ENCODE data around the gene MAPK8IP3.

DNA sequence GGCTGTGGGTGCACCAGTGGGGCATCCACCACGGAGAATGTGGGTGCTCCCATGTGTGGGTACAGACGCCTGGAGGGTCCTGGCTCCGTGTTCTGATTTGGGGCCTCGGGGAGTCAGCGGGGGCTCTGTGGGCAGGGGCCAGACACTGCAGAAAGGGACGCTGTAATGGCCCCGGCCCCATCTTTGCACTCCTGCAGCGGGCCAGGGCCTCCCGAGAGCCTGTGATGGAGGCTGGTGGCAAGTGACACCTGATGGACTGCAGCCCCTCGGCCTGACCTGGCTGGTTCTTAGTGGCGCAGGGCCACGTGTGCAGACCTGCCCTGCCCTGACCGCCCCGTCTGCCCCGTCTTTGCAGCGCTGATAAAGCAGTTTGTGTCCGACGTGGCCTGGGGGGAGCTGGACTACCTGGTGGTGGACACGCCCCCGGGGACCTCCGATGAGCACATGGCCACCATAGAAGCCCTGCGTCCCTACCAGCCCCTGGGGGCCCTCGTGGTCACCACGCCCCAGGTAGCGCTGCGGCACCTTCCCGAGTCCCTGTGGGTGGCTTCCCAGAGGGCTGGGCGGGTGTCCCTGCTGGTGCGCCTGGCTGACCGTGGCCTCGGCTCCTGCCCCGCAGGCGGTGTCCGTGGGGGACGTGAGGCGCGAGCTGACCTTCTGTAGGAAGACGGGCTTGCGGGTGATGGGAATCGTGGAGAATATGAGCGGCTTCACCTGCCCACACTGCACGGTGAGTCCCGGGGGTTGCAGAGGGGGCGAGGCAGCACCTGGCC, 81.5 kb downstream of the MAPK8IP3 start:
- no peak for TF ChIP-seq POLR2AphosphoS5 (IDR thresholded peaks at IDR 0.05; ENCODE audit: low read depth)
- no peak for TF ChIP-seq GABPA (IDR thresholded peaks at IDR 0.05; ENCODE audit: low read depth)
- TF ChIP-seq, protein P1, sequence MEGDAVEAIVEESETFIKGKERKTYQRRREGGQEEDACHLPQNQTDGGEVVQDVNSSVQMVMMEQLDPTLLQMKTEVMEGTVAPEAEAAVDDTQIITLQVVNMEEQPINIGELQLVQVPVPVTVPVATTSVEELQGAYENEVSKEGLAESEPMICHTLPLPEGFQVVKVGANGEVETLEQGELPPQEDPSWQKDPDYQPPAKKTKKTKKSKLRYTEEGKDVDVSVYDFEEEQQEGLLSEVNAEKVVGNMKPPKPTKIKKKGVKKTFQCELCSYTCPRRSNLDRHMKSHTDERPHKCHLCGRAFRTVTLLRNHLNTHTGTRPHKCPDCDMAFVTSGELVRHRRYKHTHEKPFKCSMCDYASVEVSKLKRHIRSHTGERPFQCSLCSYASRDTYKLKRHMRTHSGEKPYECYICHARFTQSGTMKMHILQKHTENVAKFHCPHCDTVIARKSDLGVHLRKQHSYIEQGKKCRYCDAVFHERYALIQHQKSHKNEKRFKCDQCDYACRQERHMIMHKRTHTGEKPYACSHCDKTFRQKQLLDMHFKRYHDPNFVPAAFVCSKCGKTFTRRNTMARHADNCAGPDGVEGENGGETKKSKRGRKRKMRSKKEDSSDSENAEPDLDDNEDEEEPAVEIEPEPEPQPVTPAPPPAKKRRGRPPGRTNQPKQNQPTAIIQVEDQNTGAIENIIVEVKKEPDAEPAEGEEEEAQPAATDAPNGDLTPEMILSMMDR (IDR thresholded peaks at IDR 0.05; ENCODE audit: insufficient read depth, low read length), result no peak
- TF ChIP-seq, protein P2, sequence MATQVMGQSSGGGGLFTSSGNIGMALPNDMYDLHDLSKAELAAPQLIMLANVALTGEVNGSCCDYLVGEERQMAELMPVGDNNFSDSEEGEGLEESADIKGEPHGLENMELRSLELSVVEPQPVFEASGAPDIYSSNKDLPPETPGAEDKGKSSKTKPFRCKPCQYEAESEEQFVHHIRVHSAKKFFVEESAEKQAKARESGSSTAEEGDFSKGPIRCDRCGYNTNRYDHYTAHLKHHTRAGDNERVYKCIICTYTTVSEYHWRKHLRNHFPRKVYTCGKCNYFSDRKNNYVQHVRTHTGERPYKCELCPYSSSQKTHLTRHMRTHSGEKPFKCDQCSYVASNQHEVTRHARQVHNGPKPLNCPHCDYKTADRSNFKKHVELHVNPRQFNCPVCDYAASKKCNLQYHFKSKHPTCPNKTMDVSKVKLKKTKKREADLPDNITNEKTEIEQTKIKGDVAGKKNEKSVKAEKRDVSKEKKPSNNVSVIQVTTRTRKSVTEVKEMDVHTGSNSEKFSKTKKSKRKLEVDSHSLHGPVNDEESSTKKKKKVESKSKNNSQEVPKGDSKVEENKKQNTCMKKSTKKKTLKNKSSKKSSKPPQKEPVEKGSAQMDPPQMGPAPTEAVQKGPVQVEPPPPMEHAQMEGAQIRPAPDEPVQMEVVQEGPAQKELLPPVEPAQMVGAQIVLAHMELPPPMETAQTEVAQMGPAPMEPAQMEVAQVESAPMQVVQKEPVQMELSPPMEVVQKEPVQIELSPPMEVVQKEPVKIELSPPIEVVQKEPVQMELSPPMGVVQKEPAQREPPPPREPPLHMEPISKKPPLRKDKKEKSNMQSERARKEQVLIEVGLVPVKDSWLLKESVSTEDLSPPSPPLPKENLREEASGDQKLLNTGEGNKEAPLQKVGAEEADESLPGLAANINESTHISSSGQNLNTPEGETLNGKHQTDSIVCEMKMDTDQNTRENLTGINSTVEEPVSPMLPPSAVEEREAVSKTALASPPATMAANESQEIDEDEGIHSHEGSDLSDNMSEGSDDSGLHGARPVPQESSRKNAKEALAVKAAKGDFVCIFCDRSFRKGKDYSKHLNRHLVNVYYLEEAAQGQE (IDR thresholded peaks at IDR 0.05; ENCODE audit: insufficient replicate concordance, low read depth), result no peak
- TF ChIP-seq SPI1 (IDR thresholded peaks at IDR 0.05; ENCODE audit: borderline replicate concordance, low read depth), result no peak
